ENCODE results near the gene GJC3.

GRCh38 chr7:99897322-99898022, 31.9 kb downstream of the GJC3 start:
- TF ChIP-seq POLR2AphosphoS2 (conservative IDR thresholded peaks at IDR 0.05; ENCODE audit: low read length) = no peak
- TF ChIP-seq, protein P1, sequence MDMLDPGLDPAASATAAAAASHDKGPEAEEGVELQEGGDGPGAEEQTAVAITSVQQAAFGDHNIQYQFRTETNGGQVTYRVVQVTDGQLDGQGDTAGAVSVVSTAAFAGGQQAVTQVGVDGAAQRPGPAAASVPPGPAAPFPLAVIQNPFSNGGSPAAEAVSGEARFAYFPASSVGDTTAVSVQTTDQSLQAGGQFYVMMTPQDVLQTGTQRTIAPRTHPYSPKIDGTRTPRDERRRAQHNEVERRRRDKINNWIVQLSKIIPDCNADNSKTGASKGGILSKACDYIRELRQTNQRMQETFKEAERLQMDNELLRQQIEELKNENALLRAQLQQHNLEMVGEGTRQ (IDR thresholded peaks at IDR 0.05) = no peak
- TF ChIP-seq CHD2 (IDR thresholded peaks at IDR 0.05; ENCODE audit: low read length, partially characterized antibody) = no peak
- no peak for TF ChIP-seq GATA3 (IDR thresholded peaks at IDR 0.05; ENCODE audit: borderline replicate concordance)
- TF ChIP-seq MAX (IDR thresholded peaks at IDR 0.05) = no peak
- TF ChIP-seq HOXA7 (CRISPR knock-in tag; IDR thresholded peaks at IDR 0.05) = no peak
- TF ChIP-seq, protein P2, sequence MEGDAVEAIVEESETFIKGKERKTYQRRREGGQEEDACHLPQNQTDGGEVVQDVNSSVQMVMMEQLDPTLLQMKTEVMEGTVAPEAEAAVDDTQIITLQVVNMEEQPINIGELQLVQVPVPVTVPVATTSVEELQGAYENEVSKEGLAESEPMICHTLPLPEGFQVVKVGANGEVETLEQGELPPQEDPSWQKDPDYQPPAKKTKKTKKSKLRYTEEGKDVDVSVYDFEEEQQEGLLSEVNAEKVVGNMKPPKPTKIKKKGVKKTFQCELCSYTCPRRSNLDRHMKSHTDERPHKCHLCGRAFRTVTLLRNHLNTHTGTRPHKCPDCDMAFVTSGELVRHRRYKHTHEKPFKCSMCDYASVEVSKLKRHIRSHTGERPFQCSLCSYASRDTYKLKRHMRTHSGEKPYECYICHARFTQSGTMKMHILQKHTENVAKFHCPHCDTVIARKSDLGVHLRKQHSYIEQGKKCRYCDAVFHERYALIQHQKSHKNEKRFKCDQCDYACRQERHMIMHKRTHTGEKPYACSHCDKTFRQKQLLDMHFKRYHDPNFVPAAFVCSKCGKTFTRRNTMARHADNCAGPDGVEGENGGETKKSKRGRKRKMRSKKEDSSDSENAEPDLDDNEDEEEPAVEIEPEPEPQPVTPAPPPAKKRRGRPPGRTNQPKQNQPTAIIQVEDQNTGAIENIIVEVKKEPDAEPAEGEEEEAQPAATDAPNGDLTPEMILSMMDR (IDR thresholded peaks at IDR 0.05) = no peak
- no peak for TF ChIP-seq RARB (CRISPR knock-in tag; IDR thresholded peaks at IDR 0.05)
- no peak for TF ChIP-seq POLR2A (IDR thresholded peaks at IDR 0.05; ENCODE audit: low read length)
- TF ChIP-seq MAZ (IDR thresholded peaks at IDR 0.05; ENCODE audit: borderline replicate concordance, low read depth, low read length) = no peak
- TF ChIP-seq EP300 (IDR thresholded peaks at IDR 0.05) = no peak
